Spleen (tissue), 11 donors: ENCODE results near the gene CEP350. TPM values are rescaled to one million over a fixed set of nuclear protein-coding genes. Genes with fewer than 3 reads are reported as not detected.

Experiments used
- DNase-seq: peaks from one replicate; pipeline ENCODE4 v3.0.0-alpha.2; 2020
- H3K27ac ChIP-seq, 8 donors: fragments of 200-600 bp; sonication (generic) in 7 of 8; 1 replicate in 4 of 8; 2 replicates in 4 of 8; pipeline versions ENCODE4 v1.5.0 to v1.8.0; 2016 to 2021; ENCODE audit warnings: inconsistent platforms in 4 of 8, mild to moderate bottlenecking in 4 of 8, moderate library complexity in 1 of 8
- H3K27me3 ChIP-seq, 7 donors: fragments of 200-600 bp; sonication (generic) in 6 of 7; replicated peaks in 1 of 7; 1 replicate in 4 of 7; 2 replicates in 3 of 7; pipeline versions ENCODE4 v1.5.0 to v1.8.0; 2016 to 2021; ENCODE audit warnings: inconsistent platforms in 3 of 7, mild to moderate bottlenecking in 1 of 7
- H3K36me3 ChIP-seq, 6 donors: fragments of 200-600 bp; sonication (generic) in 5 of 6; 1 replicate in 4 of 6; 2 replicates in 2 of 6; pipeline versions ENCODE4 v1.5.0 to v1.8.0; 2016 to 2021; ENCODE audit warnings: inconsistent platforms in 2 of 6
- H3K4me1 ChIP-seq, 6 donors: fragments of 200-600 bp; sonication (generic) in 5 of 6; 1 replicate in 3 of 6; 2 replicates in 3 of 6; pipeline versions ENCODE4 v1.5.0 to v1.8.0; 2016 to 2021; ENCODE audit warnings: inconsistent platforms in 3 of 6
- H3K4me3 ChIP-seq, 8 donors: fragments of 200-600 bp; sonication (generic) in 7 of 8; 1 replicate in 4 of 8; 2 replicates in 4 of 8; pipeline versions ENCODE4 v1.5.0 to v1.8.0; 2016 to 2021; ENCODE audit warnings: inconsistent platforms in 4 of 8, mild to moderate bottlenecking in 4 of 8, moderate library complexity in 2 of 8
- H3K9me3 ChIP-seq, 8 donors: fragments of 200-600 bp; sonication (generic) in 7 of 8; 1 replicate in 4 of 8; 2 replicates in 4 of 8; pipeline versions ENCODE4 v1.5.0 to v1.8.0; 2016 to 2021; ENCODE audit warnings: inconsistent platforms in 4 of 8
- CTCF ChIP-seq, 11 experiments: fragments of 200-600 bp in 7 of 11; fragments of 450-650 bp in 4 of 11; sonication (generic) in 4 of 11; IDR thresholded peaks in 8 of 11; conservative IDR thresholded peaks in 3 of 11; 1 replicate in 7 of 11; 2 replicates in 4 of 11; pipeline versions ENCODE4 v1.4.0 to v1.8.0; 2016 to 2021; ENCODE audit warnings: antibody characterized with exemption in 11 of 11, inconsistent platforms in 4 of 11, mild to moderate bottlenecking in 1 of 11
- POLR2A ChIP-seq, 3 donors: fragments of 450-650 bp; IDR thresholded peaks; one replicate each; pipeline ENCODE4 v1.5.1; 2017; ENCODE audit warnings: antibody characterized with exemption in 3 of 3, mild to moderate bottlenecking in 1 of 3
- POLR2AphosphoS5 ChIP-seq, 3 donors: sonication (generic); formaldehyde crosslinking; IDR thresholded peaks; one replicate each; pipeline ENCODE4 v1.5.1; 2017; ENCODE audit warnings: antibody characterized with exemption in 3 of 3
- WGBS, 5 donors: extraction: QIAGEN DNeasy Blood & Tissue Kit in 3 of 5; methylation state at CpG; one replicate each; pipeline versions ENCODE4 v1.1.5 to v1.1.7; 2013 to 2018; 5-methylcytosine and 5-hydroxymethylcytosine counted together
- intact Hi-C: fragments of 100-400 bp; cut with DNase I; formaldehyde crosslinking; loops from one replicate; pipeline ENCODE4 v1.15.0; 2023; ENCODE audit warnings: low total_unique reads
- polyA plus RNA-seq, 3 donors: library from polyadenylated mRNA; stranded (reverse); fragments of 200-250 nt; gene quantifications; one replicate each; pipeline ENCODE4 v1.2.1, GENCODE V29; 2013
- total RNA-seq, 7 donors: library from RNA; depleted of rRNA in 3 of 7; stranded (reverse); fragments of >200 nt in 3 of 7; fragmentation: NEBNext Ultra II Directional in 4 of 7; extraction: Animal tissue kit (Norgen Biotek cat#: 25700) in 4 of 7; gene quantifications; one replicate each; pipeline versions ENCODE4 v1.1.0 to v1.2.1, GENCODE V29; 2016 to 2021
- donor health status: healthy with polysubstance abuse.
- donor health status: DM: no; HTN: no; CAD: no; lungs with moderate emphysema.
- donor health status: DM: no; HTN: no; CAD: no.
- donor health status: Bipolar disorder and iron deficiency.
- donor health status: healthy.
- donor health status: DM: no; HTN: no; CAD: no.
- donor health status: DM: yes; HTN: yes; CAD: no.

Gene CEP350
- total and polyA plus RNA-seq, 10 donors, result 3.5 to 89.2 (median 66.0) TPM

GRCh38 chr1:180143359-180143758, 188.7 kb downstream of the CEP350 start:
- Histone ChIP-seq H3K36me3 (no peaks in the 10 kb centered on the region), H3K4me3 (no peak overlapping the region), H3K9me3 (no peaks in the 10 kb centered on the region), H3K27ac (no peak overlapping the region), H3K27me3 (peaks cover 0 to 4% (median 0%) of the 10 kb centered on the region in 7 donors), H3K4me1 (no peaks in the 10 kb centered on the region)
- intact Hi-C loops, result no loop called here
- DNase-seq, result no peak
- TF ChIP-seq CTCF (IDR thresholded peaks at IDR 0.05 in 8 of 11, conservative IDR thresholded peaks at IDR 0.05 in 3 of 11) (no peak), POLR2AphosphoS5 (IDR thresholded peaks at IDR 0.05) (no peak), POLR2A (IDR thresholded peaks at IDR 0.05) (no peak)
- 77 to 86% (median 84%) methylated on average over 3 of the region's 3 CpGs for whole genome bisulfite sequencing, 5 donors

GRCh38 chr1:180144659-180145357, 190.2 kb downstream of the CEP350 start:
- peaks cover 0 to 4% (median 0%) of the 10 kb centered on the region in 7 donors for H3K27me3 ChIP-seq
- intact Hi-C loops, result no loop called here
- WGBS, 5 donors, result 62 to 81% (median 80%) methylated on average over 6 of the region's 6 CpGs
- H3K9me3 ChIP-seq, result no peaks in the 10 kb centered on the region
- no peak overlapping the region for H3K4me3 ChIP-seq
- DNase-seq, result no peak
- TF ChIP-seq CTCF (IDR thresholded peaks at IDR 0.05 in 8 of 11, conservative IDR thresholded peaks at IDR 0.05 in 3 of 11) (no peak), POLR2AphosphoS5 (IDR thresholded peaks at IDR 0.05) (no peak), POLR2A (IDR thresholded peaks at IDR 0.05) (no peak)
- H3K4me1 ChIP-seq, result no peaks in the 10 kb centered on the region
- H3K36me3 ChIP-seq, result no peaks in the 10 kb centered on the region
- no peak overlapping the region for H3K27ac ChIP-seq

GRCh38 chr1:180145446-180145845, 190.8 kb downstream of the CEP350 start:
- Histone ChIP-seq H3K36me3 (no peaks in the 10 kb centered on the region), H3K9me3 (no peaks in the 10 kb centered on the region), H3K4me3 (no peak overlapping the region), H3K4me1 (no peaks in the 10 kb centered on the region), H3K27me3 (peaks cover 0 to 4% (median 0%) of the 10 kb centered on the region in 7 donors), H3K27ac (no peak overlapping the region)
- whole genome bisulfite sequencing, 5 donors, result 87 to 98% (median 94%) methylated on average over 3 of the region's 3 CpGs
- no peak for DNase-seq
- intact Hi-C loops, result no loop called here
- no peak for TF ChIP-seq CTCF (IDR thresholded peaks at IDR 0.05 in 8 of 11, conservative IDR thresholded peaks at IDR 0.05 in 3 of 11)
- no peak for TF ChIP-seq POLR2A (IDR thresholded peaks at IDR 0.05)
- no peak for TF ChIP-seq POLR2AphosphoS5 (IDR thresholded peaks at IDR 0.05)

- DNase-seq, result no peak
- H3K9me3 ChIP-seq, result no peaks in the 10 kb centered on the region
- H3K4me1 ChIP-seq, result peaks cover 8 to 22% (median 15%) of the 10 kb centered on the region in 6 donors
- intact Hi-C loops, result no loop called here
- H3K4me3 ChIP-seq, result no peak overlapping the region
- peak overlapping the region in 1 of 8 donors; percentile 30 for H3K27ac ChIP-seq
- WGBS, 5 donors, result 54 to 74% (median 70%) methylated on average over 1 of the region's 1 CpG
- TF ChIP-seq POLR2A (IDR thresholded peaks at IDR 0.05) (no peak), CTCF (IDR thresholded peaks at IDR 0.05 in 8 of 11, conservative IDR thresholded peaks at IDR 0.05 in 3 of 11) (no peak), POLR2AphosphoS5 (IDR thresholded peaks at IDR 0.05) (peak in 1 of 3 donors; percentile 17)
- no peaks in the 10 kb centered on the region for H3K27me3 ChIP-seq
- no peaks in the 10 kb centered on the region for H3K36me3 ChIP-seq
These were observed 196.4 kb downstream of the CEP350 start for GRCh38 chr1:180150982-180151381.
